Myocyte (in vitro differentiated cells): ENCODE measurements around the gene NUDT2. TPM values are rescaled to one million over a fixed set of nuclear protein-coding genes. Genes with fewer than 3 reads are reported as not detected.
"Not testable (repeated sequence)": the region's sequence is repeated elsewhere in the genome, so short reads cannot be mapped to it uniquely, and the experiment has no call there.

Experiments
- DNase-seq: peaks from one replicate; pipeline ENCODE4 v3.0.0-alpha.2; 2012; ENCODE audit warnings: low read depth
- total RNA-seq: library from RNA; depleted of rRNA; stranded (reverse); fragments of >200 nt; gene quantifications from 2 replicates; pipeline ENCODE4 v1.2.3, GENCODE V29; 2014

The NUDT2 gene
- total RNA-seq, 1 donor from 2014 or later, result 28.3 TPM

DNA sequence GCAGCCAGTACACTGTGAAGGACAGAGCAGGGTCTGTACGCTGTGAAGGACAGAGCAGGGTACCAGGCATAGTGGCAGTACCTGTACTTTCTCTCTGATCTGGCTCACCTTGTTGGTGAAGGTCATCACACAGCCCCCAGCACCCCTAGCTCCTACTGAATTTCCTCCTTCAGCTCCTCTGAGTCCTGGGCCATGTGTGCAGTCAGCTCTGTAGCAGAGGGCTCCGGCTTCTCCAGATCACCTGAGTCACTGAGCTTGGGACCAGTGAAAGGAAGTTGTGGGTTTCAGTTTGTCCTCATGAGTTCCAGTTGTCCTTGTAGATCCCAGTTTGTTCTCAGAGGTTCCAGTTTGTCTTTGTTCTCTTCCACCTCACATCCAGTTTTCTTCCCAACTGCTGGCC lies 5.5 kb downstream of the NUDT2 start:
- no peak for DNase-seq

DNA sequence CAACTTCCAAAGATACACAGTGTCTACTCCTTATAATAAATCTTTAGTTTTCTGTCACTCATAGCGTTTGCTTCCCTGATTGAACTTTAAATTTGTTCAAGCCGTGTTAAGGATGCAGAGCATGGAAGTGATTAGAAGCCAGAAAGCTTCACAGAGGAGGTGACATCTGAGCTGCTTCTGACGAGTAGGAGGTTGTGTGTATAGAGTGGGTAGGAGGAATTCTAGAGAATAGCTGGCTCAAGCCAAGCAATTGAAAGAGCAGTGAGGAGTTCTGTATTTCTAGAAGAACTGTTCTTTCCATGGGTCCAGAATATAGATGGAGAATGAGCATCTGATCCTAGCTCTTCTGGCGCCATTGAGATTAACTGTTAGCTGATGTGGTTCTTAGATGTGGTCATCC lies 6.0 kb downstream of the NUDT2 start:
- no peak for DNase-seq

DNA sequence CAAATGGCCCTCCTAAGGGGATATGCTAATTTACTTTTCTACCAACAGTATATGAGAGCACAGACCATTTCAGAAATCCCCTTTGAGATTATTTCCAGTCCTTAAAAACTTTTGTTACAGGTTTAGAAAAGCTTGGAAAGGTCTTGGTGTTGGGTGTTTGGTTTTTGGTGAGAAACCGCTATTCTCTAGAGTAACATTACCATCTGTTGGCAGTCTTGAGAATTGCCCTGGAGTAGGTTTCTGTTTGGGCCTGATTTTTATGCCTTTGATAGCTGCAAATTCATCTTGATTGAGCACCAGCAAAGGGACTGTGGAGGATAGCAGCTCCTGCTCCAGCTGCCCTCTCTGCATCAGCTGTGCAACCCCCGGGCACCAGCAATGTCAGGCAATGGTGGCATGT lies 8.0 kb downstream of the NUDT2 start:
- DNase-seq, result peak; percentile 14

DNA sequence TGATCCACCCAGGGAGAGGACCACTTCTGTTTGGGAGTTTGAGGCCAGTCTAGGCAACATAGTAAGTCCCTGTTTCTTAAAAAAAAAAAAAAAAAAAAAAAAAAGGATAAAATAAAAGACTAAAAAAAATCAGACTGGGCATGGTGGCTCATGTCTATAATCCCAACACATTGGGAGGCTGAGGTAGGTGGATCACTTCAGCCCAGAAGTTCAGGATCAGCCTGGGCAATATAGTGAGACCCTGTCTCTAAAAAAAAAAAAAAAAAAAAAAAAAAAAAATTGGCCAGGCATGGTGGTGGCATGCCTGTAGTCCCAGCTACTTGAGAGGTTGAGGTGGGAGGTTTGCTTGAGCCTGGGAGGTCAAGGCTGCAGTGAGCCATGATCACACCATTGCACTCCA lies 8.7 kb downstream of the NUDT2 start:
- not testable (repeated sequence) for DNase-seq

DNA sequence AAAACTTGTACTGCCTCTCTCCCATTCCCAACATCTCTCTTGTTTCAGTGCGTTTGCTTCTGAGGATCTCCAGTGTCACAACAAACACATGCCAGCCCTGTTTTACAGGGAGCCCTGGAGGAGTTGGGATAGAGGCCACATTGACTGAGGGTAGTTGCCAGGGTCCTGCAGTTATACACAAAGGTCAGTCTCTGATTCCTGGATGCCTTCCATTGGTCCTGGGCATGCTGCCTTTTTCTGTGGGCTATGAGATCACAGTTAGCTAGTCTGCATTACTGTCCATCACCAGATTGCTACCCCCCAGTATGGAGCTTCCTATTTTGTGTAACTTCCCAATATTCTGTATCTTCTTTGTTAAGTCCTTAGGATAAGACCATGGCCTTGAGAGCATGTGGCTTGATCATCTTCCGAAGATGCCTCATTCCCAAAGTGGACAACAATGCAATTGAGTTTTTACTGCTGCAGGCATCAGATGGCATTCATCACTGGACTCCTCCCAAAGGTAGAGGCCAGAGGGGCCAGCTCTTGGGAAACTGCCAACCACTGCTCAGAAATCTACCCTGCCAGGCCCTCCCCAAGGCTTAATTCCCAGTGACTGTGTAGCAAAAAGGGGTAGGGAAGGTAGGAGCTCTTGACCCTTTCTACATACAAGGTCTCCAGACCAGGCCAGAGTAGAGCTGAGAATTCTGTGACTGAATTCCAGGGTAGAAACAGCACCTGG lies 9.5 kb downstream of the NUDT2 start:
- DNase-seq, result no peak

DNA sequence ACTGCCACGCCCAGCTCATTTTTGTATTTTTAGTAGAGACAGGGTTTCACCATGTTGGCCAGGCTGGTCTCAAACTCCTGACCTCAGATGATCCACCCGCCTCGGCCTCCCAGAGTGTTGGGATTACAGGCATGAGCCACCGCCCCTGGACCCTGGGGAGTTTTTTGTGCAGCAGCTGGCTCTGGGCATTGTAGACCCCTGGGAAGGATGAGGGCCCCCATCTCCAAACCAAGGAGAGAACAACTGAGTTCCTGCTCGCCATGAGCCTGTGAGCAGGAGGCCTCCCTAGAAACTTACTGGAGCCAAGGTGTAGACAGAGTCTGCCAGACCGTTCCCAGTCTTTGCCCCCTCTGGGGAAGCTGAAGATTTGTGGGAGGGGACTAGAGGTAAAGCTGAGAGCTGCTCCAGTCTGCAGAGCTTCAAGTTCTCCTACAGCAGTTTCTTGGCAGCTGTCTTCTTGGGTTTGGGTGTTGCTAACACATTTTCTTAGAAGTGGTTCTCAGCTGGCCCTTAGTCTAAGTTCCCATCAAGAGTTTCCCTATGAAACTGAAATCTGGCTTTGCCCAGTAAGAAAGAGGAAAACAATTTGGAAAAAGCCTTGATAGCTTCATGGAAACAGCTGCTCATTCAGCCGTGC lies 12.4 kb downstream of the NUDT2 start:
- no peak for DNase-seq

DNA sequence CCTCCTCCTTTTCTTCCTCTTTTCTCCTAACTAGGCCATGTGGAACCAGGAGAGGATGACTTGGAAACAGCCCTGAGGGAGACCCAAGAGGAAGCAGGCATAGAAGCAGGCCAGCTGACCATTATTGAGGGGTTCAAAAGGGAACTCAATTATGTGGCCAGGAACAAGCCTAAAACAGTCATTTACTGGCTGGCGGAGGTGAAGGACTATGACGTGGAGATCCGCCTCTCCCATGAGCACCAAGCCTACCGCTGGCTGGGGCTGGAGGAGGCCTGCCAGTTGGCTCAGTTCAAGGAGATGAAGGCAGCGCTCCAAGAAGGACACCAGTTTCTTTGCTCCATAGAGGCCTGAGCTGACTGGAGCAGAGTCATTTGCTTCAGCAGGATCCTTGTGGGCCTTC lies 13.7 kb downstream of the NUDT2 start:
- no peak for DNase-seq

DNA sequence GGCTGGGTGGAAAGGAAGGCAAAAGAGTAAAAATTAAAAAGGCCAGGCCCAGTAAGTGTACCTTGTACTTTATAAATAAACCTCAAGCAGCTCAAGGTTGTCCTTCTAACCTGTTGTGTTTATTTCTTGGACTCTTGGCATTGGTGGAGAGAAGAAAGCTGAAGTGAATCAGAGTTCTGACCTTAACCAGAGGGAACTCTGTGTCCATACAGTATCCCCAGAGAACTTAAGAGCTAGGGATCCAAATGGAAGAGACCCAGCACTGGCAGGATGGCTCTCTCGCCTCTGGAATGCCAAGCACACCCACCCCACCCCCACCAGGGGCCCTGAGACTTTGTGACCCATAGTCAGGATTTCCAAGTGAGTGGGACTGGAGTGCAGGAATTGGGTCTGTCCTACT lies 14.2 kb downstream of the NUDT2 start:
- no peak for DNase-seq

DNA sequence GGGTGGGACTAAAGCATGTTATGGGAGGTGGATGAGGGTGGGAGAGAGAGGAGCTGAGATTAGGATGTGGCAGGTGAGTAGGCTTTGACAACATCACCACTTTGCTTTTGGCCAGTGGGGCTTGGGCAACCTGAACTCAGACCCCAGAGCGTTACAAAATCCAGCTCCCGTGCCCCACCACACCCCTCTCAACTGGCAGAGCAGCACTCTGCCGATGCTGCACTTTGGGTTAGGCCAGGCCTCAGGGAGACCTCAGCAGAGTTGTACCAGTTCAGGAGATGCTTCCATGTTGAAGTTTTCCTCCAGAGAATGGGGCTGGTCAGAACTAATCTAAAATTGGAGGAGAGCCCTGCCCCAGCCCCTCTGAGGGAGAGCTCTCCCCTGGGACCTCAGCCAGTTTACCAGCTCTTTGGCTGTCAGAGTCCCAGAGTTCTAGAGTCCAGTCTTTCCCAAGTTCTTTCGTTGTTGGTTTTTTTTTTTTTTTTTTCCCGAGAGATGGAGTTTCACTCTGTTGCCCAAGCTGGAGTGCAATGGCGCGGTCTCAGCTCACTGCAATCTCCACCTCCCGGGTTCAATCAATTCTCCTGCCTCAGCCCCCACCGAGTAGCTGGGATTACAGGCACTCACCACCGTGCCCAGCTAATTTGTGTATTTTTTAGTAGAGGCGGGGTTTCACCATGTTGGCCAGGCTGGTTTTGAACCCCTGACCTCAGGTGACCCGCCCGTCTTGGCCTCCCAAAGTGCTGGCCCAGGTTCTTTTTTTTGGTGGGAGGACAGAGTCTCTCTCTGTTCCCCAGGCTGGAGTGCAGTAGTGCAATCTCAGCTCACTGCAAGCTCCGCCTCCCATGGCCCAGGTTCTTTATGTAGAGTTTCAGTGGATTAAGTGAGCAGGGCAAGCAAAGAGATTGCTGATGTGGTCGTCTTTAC lies 17.8 kb downstream of the NUDT2 start:
- DNase-seq, result no peak

DNA sequence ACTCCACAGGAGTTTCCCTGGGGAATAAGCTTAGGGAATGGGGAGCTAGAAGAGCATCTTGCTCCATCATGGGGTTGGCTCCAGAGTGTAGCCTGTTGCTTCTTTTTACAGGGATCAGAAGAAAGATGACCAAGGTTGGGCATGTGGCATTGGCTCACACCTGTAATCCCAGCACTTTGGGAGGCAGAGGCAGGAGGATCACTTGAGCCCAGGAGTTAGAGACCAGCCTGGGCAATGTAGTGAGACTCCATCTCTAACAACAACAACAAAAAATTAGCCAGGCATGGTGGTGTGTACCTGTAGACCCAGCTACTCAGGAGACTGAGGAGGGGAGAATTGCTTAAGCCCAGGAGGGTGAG lies 18.4 kb downstream of the NUDT2 start:
- no peak for DNase-seq

DNA sequence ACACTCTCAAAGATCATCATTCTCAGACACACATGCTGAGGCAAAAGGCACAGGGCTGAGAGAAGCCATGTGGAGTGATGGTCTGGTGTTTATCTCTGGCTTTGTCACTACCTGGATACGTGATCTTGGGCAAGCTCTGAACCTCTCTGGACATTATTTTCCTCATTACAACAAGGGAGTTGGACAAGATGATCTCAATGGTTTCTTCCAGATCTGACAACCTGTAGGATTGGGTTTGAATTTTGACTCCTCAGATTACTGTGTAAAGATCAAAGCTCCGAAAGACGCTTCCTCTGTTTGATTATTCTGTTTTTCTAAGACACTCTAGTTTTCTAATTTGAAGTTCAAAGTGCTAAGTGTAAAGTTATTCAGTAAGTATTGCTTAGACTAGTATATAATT lies 20.0 kb downstream of the NUDT2 start:
- no peak for DNase-seq

DNA sequence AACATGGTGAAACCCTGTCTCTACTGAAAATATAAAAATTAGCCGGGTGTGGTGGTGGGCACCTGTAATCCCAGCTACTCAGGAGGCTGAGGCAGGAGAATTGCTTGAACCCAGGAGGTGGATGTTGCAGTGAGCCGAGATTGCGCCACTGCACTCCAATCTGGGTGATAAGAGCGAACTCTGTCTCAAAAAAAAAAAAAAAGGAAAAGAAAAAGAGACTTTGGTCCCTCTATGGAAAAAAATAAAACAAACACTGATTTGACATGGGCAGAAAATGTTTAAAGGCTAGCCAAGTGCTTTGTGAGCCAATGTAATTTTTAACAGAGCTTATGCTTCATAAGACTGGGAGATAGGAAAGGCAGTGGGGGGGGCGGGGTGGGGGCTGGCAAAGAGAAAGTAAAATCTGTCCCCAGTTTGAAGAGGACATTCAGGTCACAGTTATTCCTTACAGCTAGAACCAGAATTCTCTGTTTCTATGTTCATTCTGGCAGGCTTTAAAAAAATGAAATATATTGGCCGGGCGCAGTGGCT lies 22.8 kb downstream of the NUDT2 start:
- DNase-seq, result not testable (repeated sequence)

DNA sequence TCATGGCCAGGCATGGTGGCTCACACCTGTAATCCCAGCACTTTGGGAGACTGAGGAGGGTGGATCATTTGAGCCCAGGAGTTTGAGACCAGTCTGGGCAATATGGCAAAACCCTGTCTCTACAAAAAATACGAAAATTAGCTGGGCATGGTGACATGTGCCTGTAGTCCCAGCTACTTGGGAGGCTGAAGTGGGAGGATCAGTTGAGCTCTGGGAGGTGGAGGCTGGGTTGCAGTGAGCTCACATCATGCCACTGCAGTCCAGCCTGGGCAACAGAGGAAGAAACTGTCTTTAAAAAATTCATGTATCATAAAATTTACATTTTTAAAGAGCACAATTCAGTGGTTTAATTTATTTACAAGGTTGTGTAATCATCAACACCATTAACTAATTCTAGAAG lies 23.6 kb downstream of the NUDT2 start:
- DNase-seq, result not testable (repeated sequence)

DNA sequence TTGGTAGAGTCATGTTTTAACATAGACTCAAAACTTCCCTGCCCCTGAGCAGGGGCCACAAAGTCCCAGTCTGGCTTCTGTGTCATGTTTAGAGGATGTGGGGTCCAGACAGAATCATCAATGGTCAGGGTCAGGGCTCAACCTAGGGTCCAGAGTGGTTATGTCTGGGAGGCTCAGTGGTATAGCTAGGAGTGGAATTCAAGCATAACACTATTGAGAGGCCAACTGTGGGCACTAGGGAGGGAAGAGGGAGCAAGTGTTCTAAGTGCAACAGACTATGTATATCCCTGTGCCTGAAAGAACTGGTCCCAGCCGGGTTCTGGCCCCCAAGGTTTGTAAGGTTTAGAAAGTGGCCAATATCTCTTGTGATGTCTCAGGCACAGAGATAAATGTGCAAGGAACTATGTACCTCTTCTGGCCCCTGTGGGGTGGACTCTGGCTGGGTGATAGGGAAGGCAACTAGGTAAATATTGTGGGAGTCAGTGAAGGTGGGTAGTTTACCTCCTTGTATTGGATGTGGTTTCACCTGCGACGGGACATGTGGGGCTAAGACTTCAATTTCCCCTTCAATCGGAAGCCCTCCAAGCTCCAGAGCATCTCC lies 33.3 kb downstream of the NUDT2 start:
- no peak for DNase-seq

DNA sequence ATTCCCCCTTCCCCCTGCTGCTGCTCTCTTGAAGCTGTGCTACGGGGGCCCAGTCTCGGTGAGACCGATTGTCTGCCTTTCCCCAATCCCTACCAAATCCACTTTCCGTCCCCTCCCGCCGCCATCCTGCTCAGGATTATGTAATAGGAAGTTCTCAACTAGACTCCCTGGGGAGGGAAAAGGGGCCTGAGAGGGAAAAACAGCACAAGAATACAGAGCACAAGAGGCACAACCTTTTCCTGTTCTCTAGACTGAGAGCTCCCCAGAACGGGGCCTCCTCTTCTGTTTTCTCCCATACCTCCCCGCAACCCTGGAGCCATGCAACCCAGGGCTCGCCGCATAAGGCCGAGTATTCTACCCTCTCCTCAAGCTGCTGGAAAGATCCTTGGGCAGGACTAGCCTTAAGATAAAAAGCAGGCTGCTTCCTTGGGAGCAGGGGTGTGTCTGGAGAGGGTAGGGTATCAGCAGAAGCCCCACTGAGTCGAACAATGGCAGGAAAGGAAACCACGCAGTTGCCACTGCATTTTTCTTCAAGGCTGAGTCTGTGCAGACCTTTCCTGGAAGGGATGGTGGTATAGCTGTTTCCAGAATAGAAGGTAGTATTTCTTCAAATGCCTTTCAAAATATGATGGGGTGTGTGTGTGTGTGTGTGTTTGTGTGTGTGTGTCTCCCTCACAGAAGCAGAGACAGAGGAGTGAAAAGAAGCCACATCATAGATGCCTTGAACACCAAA lies 34.4 kb downstream of the NUDT2 start:
- DNase-seq, result no peak

DNA sequence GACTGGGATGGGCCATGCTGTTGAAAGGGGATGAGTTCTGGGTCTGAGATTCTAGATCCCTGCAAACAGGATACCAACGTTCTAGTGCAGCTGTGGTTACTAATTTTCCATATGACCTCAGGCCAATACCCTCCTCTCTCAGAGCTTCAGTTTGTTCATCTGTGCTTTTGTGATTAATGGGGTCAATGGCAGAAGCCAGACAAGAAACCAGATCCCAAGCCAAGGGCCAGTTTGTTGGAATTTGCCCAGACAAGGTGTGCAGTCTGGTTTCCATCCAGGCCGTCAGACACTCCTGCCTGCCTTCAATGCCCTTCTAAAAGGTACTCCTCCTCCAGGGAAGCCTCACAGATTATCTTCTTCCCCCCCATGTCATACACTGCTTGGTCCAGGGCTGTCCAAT lies 35.9 kb downstream of the NUDT2 start:
- DNase-seq, result no peak

DNA sequence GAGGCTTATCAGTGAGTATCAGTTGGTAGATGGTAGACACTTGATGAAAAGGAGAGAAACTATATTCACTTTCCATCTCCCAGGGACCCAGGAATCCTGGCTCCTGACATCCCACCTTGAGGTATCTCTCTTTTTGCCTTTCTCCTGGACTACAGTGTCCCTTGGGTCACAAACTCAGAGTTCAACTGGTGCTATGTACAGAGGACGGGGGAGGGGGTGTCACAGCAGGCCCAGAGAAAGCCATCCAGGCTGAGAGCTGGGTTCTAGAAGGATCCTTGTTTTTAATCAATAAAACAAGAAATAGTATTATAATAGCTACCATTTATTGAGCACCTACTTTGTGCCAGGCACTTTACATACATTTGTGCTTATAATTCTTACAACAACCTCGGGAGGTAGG lies 37.0 kb downstream of the NUDT2 start:
- no peak for DNase-seq

DNA sequence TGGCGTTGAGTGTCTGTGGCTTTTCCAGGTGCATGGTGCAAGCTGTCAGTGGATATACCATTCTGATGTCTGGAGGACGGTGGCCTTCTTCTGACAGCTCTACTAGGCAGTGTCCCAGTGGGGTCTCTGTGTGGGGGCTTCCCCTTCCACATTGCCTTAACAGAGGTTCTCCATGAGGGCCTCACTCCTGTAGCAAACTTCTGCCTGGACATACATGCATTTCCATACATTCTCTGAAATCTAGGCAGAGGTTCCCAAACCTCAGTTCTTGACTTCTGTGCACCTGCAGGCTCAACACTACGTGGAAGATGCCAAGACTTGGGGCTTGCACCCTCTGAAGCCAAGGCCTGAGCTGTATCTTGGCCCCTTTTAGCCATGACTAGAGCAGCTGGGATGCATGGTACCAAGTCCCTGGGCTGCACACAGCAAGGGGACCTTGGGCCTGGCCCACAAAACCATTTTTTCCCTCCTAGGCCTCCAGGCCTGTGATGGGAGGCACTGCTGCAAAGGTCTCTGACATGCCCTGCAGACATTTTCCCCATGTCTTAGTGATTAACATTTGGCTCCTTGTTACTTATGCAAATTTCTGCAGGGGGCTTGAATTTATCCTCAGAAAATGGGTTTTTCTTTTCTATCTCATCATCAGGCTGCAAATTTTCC lies 38.5 kb downstream of the NUDT2 start:
- not testable (repeated sequence) for DNase-seq

DNA sequence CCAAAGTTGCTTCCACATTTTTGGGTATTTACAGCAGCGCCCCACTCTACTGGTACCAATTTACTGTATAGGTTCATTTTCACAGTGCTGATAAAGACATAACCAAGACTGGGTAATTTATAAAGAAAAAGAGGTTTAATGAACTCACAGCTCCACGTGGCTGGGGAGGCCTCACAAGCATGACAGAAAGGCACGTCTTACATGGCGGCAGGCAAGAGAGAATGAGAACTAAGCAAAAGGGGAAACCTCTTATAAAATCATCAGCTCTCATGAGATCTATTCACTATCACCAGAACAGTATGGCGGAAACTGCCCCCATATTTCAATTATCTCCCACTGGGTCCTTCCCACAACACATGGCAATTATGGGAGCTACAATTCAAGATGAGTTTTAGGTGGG lies 39.4 kb downstream of the NUDT2 start:
- not testable (repeated sequence) for DNase-seq

DNA sequence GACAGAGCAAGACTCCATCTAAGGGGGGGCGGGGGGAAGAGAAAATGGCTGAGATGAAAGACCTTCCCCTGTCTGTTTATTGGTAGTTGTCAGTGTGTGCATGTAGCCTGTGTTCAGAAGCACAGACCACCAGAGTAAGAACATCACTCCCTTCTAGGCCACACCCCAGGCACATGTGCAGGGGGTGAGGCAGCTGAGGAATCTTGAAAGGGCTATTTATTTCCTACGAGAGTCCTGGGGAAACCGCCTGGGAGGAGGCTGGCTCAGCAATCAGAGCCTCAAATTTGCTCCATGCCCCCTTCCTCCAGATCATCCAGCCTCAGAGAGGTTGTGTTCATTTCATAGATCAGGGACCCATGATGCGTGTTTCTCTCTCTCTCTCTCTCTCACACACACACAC lies 40.3 kb downstream of the NUDT2 start:
- peak; percentile 33 for DNase-seq
